HL-60 (cell line): Measurements from ENCODE around the gene SH3BP5.

Source experiments
- GABPA ChIP-seq: IDR thresholded peaks from 2 replicates; pipeline ENCODE4 v1.6.1; 2012; ENCODE audit warnings: low read depth
- POLR2AphosphoS5 ChIP-seq: IDR thresholded peaks from 2 replicates; pipeline ENCODE4 v1.6.1; 2012; ENCODE audit warnings: low read depth
- SPI1 ChIP-seq: IDR thresholded peaks from 2 replicates; pipeline ENCODE4 v1.6.1; 2012; ENCODE audit warnings: low read depth, mild to moderate bottlenecking, borderline replicate concordance
- TF ChIP-seq, protein P1 (sequence below): IDR thresholded peaks from one replicate; pipeline ENCODE4 v1.5.1; 2011; ENCODE audit warnings: low read length, control low read depth, inconsistent platforms; ENCODE audit not compliant: insufficient read depth
- TF ChIP-seq, protein P2 (sequence below): IDR thresholded peaks from 2 replicates; pipeline ENCODE4 v1.6.1; 2012; ENCODE audit warnings: low read depth; ENCODE audit not compliant: insufficient replicate concordance

DNA sequence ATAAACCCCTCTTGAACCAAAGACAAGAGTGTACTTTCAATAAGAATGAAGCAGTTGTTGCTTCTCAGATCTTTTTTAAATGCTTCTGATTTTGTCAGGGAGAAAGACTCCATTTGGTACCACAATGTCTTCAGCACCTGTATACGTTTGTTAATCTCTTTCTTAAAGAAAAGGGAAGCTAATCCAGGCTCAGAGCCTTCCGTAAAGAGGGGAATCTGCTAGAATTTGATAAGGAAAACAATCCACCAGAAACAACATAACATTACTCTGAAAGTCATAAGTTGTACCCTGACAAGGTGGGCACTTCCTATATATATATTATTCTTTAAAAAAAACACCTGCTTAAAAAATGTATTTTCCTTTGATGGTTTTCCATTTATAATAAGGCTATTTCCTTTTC lies 19.8 kb downstream of the SH3BP5 start:
- TF ChIP-seq POLR2AphosphoS5 (no peak), SPI1 (no peak), GABPA (no peak)
- TF ChIP-seq, protein P1, sequence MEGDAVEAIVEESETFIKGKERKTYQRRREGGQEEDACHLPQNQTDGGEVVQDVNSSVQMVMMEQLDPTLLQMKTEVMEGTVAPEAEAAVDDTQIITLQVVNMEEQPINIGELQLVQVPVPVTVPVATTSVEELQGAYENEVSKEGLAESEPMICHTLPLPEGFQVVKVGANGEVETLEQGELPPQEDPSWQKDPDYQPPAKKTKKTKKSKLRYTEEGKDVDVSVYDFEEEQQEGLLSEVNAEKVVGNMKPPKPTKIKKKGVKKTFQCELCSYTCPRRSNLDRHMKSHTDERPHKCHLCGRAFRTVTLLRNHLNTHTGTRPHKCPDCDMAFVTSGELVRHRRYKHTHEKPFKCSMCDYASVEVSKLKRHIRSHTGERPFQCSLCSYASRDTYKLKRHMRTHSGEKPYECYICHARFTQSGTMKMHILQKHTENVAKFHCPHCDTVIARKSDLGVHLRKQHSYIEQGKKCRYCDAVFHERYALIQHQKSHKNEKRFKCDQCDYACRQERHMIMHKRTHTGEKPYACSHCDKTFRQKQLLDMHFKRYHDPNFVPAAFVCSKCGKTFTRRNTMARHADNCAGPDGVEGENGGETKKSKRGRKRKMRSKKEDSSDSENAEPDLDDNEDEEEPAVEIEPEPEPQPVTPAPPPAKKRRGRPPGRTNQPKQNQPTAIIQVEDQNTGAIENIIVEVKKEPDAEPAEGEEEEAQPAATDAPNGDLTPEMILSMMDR, result no peak
- TF ChIP-seq, protein P2, sequence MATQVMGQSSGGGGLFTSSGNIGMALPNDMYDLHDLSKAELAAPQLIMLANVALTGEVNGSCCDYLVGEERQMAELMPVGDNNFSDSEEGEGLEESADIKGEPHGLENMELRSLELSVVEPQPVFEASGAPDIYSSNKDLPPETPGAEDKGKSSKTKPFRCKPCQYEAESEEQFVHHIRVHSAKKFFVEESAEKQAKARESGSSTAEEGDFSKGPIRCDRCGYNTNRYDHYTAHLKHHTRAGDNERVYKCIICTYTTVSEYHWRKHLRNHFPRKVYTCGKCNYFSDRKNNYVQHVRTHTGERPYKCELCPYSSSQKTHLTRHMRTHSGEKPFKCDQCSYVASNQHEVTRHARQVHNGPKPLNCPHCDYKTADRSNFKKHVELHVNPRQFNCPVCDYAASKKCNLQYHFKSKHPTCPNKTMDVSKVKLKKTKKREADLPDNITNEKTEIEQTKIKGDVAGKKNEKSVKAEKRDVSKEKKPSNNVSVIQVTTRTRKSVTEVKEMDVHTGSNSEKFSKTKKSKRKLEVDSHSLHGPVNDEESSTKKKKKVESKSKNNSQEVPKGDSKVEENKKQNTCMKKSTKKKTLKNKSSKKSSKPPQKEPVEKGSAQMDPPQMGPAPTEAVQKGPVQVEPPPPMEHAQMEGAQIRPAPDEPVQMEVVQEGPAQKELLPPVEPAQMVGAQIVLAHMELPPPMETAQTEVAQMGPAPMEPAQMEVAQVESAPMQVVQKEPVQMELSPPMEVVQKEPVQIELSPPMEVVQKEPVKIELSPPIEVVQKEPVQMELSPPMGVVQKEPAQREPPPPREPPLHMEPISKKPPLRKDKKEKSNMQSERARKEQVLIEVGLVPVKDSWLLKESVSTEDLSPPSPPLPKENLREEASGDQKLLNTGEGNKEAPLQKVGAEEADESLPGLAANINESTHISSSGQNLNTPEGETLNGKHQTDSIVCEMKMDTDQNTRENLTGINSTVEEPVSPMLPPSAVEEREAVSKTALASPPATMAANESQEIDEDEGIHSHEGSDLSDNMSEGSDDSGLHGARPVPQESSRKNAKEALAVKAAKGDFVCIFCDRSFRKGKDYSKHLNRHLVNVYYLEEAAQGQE, result no peak
